A673 (cell line): ENCODE data around the gene PEX1.

ENCODE experiments used
- EZH2 ChIP-seq: fragments of 200-600 bp; sonication (generic); IDR thresholded peaks from 2 replicates; pipeline ENCODE4 v1.6.1; 2017; ENCODE audit warnings: borderline replicate concordance, low read depth, mild to moderate bottlenecking, mixed read lengths, antibody characterized with exemption, low read length; ENCODE audit not compliant: poor library complexity, severe bottlenecking
- TF ChIP-seq, protein P1 (sequence below): fragments of 300-800, 200-600 bp; sonication (generic); conservative IDR thresholded peaks from 2 replicates; pipeline ENCODE4 v1.5.1; 2017; ENCODE audit warnings: low read depth, mild to moderate bottlenecking, antibody characterized with exemption, low read length, moderate library complexity, mixed read lengths

DNA sequence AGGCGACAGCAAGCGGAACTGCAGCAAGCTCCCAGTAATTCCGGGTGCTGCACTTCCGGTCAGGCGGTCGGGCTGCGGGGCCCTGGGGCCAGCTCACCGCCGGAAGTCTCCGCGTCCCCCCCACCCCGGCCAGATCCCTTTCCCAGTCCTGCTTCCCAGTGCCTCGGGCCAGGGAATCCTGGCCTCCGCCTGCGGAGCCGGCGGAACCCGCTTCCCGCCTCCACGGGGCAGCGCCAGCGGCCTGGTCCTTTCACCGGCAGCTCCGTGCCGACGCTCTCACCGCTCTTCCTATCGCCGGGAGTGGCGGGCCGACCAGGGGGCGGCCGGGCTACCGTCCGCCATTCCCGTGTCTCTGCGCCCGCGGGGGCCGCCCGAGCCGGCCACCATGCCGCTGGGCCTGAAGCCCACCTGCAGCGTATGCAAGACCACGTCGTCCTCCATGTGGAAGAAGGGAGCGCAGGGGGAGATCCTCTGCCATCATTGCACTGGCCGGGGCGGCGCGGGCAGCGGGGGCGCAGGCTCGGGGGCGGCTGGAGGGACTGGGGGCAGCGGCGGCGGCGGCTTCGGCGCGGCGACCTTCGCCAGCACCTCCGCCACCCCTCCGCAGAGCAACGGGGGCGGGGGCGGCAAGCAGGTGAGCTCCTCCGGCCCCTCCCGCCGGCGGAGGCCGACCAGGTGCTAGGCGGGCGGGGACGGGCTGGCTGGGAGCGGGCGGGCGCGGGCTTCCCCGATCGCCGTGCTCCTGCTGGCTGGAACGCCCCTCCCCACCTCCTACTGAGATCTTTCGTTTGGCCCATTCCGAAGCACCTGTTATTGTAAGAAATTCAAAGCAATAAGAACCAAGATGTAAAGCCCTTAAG is 80.7 kb downstream of the PEX1 start, which contains the start of gene GATAD1:
- TF ChIP-seq, protein P1, sequence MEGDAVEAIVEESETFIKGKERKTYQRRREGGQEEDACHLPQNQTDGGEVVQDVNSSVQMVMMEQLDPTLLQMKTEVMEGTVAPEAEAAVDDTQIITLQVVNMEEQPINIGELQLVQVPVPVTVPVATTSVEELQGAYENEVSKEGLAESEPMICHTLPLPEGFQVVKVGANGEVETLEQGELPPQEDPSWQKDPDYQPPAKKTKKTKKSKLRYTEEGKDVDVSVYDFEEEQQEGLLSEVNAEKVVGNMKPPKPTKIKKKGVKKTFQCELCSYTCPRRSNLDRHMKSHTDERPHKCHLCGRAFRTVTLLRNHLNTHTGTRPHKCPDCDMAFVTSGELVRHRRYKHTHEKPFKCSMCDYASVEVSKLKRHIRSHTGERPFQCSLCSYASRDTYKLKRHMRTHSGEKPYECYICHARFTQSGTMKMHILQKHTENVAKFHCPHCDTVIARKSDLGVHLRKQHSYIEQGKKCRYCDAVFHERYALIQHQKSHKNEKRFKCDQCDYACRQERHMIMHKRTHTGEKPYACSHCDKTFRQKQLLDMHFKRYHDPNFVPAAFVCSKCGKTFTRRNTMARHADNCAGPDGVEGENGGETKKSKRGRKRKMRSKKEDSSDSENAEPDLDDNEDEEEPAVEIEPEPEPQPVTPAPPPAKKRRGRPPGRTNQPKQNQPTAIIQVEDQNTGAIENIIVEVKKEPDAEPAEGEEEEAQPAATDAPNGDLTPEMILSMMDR, result peak; percentile 92
- TF ChIP-seq EZH2, result no peak
